Measurements from ENCODE around the gene KCNN1. TPM values are rescaled to one million over a fixed set of nuclear protein-coding genes. Genes with fewer than 3 reads are reported as not detected.

KCNN1 gene
- total and polyA plus RNA-seq, 2 of the 4 experiments (the other 2 are of a cell fraction), result 0.09 TPM; not detected in 1

GRCh38 chr19:17968362-17968761 lies 1.5 kb downstream of the KCNN1 start:
- Histone ChIP-seq H4K8ac (ENCODE audit: low read depth in 2 of 2, low read length in 2 of 2) (no peak overlapping the region), H3K18ac (ENCODE audit: low read depth, low read length) (no peak overlapping the region), H2BK15ac (ENCODE audit: low read depth, low read length) (no peak overlapping the region), H2AK9ac (replicated peaks; ENCODE audit: low read depth, low read length, poor library complexity) (no peak overlapping the region), H3K79me1 (ENCODE audit: low read depth in 1 of 2, low read length in 2 of 2) (no peaks in the 10 kb centered on the region), H4K91ac (ENCODE audit: insufficient read depth, low read depth, low read length) (no peak overlapping the region), H3K14ac (replicated peaks; ENCODE audit: low read depth, low read length) (no peak overlapping the region), H3K27me3 (ENCODE audit: control insufficient read depth, insufficient read depth, low read length) (peaks cover 66% of the 10 kb centered on the region), H3K4me2 (ENCODE audit: low read depth, low read length) (no peak overlapping the region), H3K36me3 (ENCODE audit: control insufficient read depth, insufficient read depth, low read length) (no peaks in the 10 kb centered on the region), H3K27ac (ENCODE audit: insufficient read depth, low read length) (no peak overlapping the region), H2AK5ac (ENCODE audit: low read depth, low read length) (no peak overlapping the region), H2BK5ac (ENCODE audit: low read depth, low read length, poor library complexity, severe bottlenecking) (no peak overlapping the region), H2AFZ (replicated peaks; ENCODE audit: low read length, poor library complexity) (no peak overlapping the region), H3K4me1 (ENCODE audit: control insufficient read depth, insufficient read depth, low read length) (no peaks in the 10 kb centered on the region), H3K9me3 (ENCODE audit: control insufficient read depth, insufficient read depth, low read length) (peaks cover 3% of the 10 kb centered on the region; the same call in 1 of the 2 replicates), H2BK20ac (ENCODE audit: low read depth, low read length) (no peak overlapping the region), H4K5ac (ENCODE audit: low read depth, low read length) (no peak overlapping the region), H3K23ac (ENCODE audit: low read depth, low read length) (no peak overlapping the region), H4K20me1 (ENCODE audit: insufficient read depth, low read length) (no peaks in the 10 kb centered on the region), H3K4me3 (ENCODE audit: insufficient read depth, low read depth, low read length) (no peak overlapping the region), H3K9me1 (ENCODE audit: insufficient read depth, low read length) (no peaks in the 10 kb centered on the region), H2BK120ac (ENCODE audit: low read depth, low read length) (no peak overlapping the region), H3K56ac (ENCODE audit: extremely low read depth, insufficient read depth, low read length) (no peak overlapping the region), H3K9ac (ENCODE audit: low read depth, low read length) (no peak overlapping the region), H3K4ac (ENCODE audit: low read depth, low read length) (no peak overlapping the region)
- intact Hi-C loops (cut with micrococcal nuclease), result no loop called here
- WGBS, 2 experiments (ENCODE audit: extremely low coverage in 2 of 2, insufficient read length in 1 of 2), result no CpG with 5 or more reads among the region's 4 CpGs
- DNase-seq (no peak), ATAC-seq (ENCODE audit: low read depth) (no peak)
- in situ Hi-C loops (cut with MboI; ENCODE audit: low sequenced_read_pairs), result no loop called here
- no TSS peak for BruUV-seq (replicated peaks)
- ChIA-PET CTCF (no interaction called here), POLR2A (ENCODE audit: unreplicated experiment) (no interaction called here)
- no peak for TF ChIP-seq SMC3 (IDR thresholded peaks at IDR 0.05; ENCODE audit: low read depth, low read length)
- no peak for TF ChIP-seq CHD1 (IDR thresholded peaks at IDR 0.05; ENCODE audit: low read depth, low read length)
- no peak for TF ChIP-seq MXI1 (IDR thresholded peaks at IDR 0.05; ENCODE audit: borderline replicate concordance, low read depth, low read length)
- no peak for TF ChIP-seq RFX5 (IDR thresholded peaks at IDR 0.05; ENCODE audit: low read depth, low read length)
- no peak for TF ChIP-seq MAZ (IDR thresholded peaks at IDR 0.05; ENCODE audit: borderline replicate concordance, low read depth, low read length)
- no peak for TF ChIP-seq RAD21 (IDR thresholded peaks at IDR 0.05; ENCODE audit: low read length)
- TF ChIP-seq, protein P1, sequence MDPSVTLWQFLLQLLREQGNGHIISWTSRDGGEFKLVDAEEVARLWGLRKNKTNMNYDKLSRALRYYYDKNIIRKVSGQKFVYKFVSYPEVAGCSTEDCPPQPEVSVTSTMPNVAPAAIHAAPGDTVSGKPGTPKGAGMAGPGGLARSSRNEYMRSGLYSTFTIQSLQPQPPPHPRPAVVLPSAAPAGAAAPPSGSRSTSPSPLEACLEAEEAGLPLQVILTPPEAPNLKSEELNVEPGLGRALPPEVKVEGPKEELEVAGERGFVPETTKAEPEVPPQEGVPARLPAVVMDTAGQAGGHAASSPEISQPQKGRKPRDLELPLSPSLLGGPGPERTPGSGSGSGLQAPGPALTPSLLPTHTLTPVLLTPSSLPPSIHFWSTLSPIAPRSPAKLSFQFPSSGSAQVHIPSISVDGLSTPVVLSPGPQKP (IDR thresholded peaks at IDR 0.05; ENCODE audit: borderline replicate concordance, low read depth, low read length), result no peak
- no peak for TF ChIP-seq POLR2A (IDR thresholded peaks at IDR 0.05; ENCODE audit: low read depth, low read length)
- no peak for TF ChIP-seq CEBPB (IDR thresholded peaks at IDR 0.05; ENCODE audit: low read depth, low read length)
- TF ChIP-seq, protein P2, sequence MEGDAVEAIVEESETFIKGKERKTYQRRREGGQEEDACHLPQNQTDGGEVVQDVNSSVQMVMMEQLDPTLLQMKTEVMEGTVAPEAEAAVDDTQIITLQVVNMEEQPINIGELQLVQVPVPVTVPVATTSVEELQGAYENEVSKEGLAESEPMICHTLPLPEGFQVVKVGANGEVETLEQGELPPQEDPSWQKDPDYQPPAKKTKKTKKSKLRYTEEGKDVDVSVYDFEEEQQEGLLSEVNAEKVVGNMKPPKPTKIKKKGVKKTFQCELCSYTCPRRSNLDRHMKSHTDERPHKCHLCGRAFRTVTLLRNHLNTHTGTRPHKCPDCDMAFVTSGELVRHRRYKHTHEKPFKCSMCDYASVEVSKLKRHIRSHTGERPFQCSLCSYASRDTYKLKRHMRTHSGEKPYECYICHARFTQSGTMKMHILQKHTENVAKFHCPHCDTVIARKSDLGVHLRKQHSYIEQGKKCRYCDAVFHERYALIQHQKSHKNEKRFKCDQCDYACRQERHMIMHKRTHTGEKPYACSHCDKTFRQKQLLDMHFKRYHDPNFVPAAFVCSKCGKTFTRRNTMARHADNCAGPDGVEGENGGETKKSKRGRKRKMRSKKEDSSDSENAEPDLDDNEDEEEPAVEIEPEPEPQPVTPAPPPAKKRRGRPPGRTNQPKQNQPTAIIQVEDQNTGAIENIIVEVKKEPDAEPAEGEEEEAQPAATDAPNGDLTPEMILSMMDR (conservative IDR thresholded peaks at IDR 0.05; ENCODE audit: low read depth, low read length), result no peak
- dilution Hi-C loops (cut with HindIII; ENCODE audit: low sequenced_read_pairs, unreplicated experiment), result no loop called here

Data from IMR-90 (cell line).